GM18951 (cell line): Measurements from ENCODE around the gene SUPT3H.
"Not testable (repeated sequence)": the region's sequence is repeated elsewhere in the genome, so short reads cannot be mapped to it uniquely, and the experiment has no call there.

ENCODE experiments used
- POLR2A ChIP-seq: IDR thresholded peaks from 4 replicates; pipeline ENCODE4 v1.6.1; 2011; ENCODE audit warnings: mild to moderate bottlenecking; ENCODE audit not compliant: insufficient read length, insufficient read depth; ENCODE audit errors: extremely low read depth
- in situ Hi-C: fragments of 300-500 bp; cut with MboI; formaldehyde crosslinking; loops from one replicate; pipeline ENCODE4 v1.12.0; 2022; ENCODE audit warnings: low sequenced_read_pairs, mixed read lengths, inconsistent platforms; ENCODE audit not compliant: unreplicated experiment

Gene SUPT3H

DNA sequence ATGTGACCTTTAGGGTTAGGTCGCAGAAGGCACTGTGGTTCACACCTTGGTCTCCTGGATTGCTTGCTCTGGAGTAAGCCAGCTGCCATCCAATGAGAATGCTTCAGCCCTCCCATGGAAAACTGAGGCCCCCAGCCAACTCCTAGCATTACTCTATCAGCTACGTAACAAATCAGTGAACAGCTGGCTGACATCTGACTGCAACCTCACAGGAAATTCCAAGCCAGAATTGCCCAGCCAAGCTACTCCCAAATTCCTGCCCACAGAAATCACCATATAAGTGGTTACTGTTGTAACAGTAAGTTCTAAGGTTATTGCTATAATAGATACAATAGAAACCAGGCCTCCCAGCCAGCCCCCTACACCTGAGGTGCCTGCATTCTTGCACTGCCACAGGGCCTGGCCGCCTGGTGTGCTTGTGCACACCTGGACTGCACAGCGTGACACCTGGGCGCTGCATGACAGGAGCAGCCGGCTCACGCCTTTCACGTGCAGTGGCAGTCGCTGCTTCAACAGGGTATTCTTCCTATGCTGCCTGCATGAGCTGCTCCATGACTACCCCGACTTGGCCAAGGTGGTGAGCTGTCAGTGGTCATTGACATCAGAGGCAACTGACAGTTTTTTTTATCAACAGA lies 479.3 kb downstream of the SUPT3H start:
- no peak for TF ChIP-seq POLR2A
- in situ Hi-C loops: no loop called here

DNA sequence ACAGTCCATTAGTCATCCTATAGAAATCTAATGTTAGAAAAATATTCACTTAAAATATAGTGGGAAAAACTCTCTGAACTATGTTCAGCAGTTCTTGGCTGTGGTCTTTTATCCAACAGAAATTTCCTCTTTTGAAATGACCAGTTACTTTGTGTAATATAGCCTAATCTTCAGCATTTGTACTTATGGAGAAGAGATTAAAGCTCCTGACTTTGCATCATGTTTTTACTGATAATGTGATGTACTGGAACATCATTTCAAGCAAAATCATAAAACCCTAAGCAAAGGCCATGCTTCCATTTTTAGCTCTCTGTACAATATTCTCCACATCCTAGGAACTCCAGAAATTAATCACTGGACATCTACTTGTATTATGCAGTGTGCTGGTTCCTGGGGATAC lies 480.4 kb downstream of the SUPT3H start:
- no peak for TF ChIP-seq POLR2A
- in situ Hi-C loops: no loop called here

DNA sequence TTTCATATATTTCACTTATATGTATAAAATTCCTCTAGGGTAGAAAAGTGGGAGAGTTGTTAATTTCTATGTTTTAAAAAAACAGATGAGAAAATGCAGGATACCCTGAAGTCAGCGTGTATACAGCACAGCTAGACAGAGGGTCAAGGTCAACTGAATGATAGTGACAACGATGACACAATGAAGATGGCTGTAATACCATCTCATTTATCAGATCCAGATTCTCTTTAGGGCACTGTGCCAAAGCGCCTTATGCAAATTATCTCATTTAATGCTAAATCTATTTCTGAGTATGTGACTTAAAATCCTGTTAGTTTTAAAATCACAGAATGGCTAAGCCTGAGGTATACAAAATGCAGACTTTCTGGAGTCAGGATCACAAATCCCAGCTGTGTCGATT lies 481.0 kb downstream of the SUPT3H start:
- no peak for TF ChIP-seq POLR2A
- in situ Hi-C loops: no loop called here

DNA sequence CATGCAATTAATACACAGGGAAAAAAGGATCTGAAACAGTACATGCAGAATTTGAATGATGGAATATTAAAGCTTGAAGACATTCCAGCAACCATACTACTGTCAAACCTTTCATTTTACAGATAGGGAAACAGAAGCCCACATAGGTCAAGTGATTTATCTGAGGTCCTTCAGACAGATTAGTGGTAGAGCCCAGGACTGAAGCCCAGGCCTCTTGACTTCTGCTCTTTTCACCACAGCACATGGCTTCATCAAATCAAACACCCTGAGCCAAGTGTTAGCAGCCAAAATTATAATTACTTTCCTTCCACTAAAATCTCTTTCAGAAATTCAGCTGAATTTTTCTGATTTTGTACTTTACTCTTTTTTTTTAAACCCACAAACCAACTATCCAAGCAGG lies 485.2 kb downstream of the SUPT3H start:
- in situ Hi-C loops: no loop called here
- no peak for TF ChIP-seq POLR2A

DNA sequence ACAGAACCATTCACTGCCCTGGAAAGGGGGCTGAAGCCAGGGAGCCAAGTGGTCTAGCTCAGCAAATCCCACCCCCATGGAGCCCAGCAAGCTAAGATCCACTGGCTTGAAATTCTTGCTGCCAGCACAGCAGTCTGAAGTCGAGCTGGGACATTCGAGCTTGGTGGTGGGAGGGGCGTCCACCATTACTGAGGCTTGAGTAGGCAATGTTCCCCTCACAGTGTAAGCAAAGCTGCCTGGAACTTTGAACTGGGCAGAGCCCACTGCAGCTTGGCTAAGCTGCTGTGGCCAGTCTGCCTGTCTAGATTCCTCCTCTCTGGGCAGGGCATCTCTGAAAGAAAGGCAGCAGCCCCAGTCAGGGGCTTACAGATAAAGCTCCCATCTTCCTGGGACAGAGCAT lies 498.7 kb downstream of the SUPT3H start:
- in situ Hi-C loops: not testable (repeated sequence)

DNA sequence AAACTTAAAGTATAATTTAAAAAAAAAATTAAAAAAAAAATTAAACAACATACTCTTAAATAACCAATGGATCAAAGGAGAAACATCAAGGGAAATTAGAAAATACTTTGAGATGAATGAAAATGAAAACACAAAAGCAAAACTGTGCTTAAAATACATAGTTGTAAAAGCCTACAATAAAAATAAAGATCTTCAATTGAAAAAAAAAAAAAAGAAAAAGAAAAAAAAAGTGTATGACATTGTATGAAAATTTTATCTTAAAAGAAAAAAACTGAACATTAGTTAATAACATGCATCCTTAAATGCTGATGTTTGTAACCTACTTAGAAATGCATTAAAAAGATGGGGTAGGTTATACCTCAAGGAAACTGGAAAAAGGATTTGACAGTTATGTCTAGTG lies 501.1 kb downstream of the SUPT3H start:
- in situ Hi-C loops: not testable (repeated sequence)

DNA sequence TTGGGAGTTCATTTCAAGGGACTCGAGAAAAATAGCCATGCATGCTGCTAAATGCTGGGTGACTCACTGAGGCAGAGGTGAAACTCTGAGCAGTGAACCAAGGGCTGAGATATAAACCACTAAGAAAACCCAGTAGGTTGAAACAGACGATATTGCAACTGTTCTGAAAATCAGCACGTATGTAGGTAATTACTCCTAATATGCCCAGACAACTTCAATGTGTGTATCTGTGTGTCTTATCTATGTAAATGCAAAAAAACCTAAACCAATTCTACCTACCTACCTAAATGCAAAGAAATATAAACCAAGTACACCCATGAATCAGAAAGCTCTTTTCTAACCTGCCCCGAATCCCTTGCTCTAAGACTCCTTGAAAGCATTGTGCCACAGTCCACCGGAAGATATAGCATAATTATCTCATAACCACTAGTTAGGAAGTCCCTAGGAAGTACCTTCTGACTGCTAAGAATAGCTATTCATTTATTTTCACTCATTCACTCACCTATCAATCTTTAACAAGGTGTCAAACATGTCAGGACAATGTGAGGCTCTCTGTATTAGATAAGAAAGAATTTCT lies 508.3 kb downstream of the SUPT3H start:
- in situ Hi-C loops: no loop called here
- no peak for TF ChIP-seq POLR2A

DNA sequence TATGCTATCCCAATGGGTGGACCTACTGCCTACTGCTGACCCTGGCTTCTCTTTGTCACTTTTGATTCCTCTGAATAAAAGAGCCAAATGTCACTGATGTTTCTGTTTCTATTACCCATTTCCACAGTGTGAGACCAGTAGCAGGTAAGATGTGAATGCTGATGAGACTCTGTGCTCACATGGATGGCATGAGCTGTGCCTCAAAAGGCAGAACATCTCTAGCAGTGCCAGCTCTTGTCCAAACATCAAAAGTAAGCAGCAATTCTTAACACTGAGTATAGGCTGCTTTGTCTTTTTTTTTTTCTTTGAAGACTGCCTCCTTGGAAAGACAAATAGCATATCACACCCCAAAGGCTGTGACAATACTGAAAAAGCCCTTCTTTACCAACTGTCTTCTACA lies 508.8 kb downstream of the SUPT3H start:
- no peak for TF ChIP-seq POLR2A
- in situ Hi-C loops: no loop called here

DNA sequence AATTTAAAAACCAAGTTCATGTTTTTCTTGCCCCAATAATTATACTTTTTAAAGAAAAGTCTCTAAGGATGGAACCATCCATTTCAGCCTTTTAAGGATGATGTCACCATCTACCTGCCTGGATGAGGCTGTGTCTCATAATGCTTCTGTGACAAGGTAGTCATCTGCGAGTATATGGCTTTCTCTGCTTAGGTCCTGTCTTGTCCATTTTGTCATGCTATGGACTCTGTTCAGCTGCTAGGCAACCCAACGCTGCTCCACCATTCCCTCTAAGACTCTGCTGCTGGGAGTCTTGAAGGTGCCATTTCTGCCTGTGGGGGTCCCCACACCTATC lies 509.4 kb downstream of the SUPT3H start:
- in situ Hi-C loops: no loop called here
- TF ChIP-seq POLR2A: no peak

DNA sequence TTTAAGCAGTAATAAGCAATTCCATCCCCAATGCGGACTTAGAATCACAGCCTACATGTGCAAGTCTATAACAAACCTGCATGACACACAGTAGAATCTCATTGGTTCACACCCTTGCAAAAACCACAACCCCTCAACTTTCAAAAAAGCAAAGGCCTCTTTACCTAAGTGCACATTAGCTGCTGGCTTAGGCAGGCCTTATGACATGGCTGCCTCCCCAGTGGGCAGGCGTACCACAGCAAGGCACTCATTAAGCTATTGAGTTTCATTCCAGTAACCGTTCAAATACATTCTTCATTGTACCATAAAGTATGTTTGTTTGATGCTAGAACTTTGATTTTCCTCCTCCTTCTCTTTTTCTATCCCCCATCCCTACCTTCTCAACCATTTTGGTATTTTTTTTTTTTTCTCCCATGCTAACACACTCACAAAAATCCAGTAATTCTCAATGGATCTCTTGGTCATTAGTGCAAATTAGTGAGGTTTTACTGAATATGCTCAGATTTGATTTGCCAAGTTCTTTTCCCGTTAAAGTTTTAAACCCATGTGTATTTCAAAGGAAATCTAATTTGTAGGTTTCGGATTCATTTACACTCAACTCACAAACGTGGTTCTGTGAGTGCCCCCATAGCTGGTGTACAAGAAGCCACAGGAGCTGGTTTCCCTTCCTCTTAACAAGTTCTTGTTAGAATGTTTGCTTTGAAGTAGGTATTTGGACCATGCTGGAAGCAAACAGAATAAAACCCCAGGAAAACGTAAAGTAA lies 510.0 kb downstream of the SUPT3H start:
- in situ Hi-C loops: no loop called here
- TF ChIP-seq POLR2A: no peak

DNA sequence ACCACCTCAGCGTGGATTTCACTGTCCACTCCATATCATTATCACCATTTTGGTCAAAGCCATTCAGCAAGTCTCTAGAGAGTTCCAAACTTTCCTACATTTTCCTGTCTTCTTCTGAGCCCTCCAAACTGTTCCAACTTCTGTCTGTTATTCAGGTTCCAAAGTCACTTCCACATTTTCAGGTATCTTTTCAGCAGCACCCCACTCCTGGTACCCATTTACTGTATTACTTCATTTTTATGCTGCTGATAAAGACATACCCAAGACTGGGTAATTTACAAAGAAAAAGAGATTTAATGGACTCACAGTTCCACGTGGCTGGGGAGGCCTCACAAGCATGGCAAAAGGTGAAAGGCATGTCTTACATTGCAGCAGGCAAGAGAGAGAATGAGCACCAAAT lies 512.5 kb downstream of the SUPT3H start:
- in situ Hi-C loops: not testable (repeated sequence)

DNA sequence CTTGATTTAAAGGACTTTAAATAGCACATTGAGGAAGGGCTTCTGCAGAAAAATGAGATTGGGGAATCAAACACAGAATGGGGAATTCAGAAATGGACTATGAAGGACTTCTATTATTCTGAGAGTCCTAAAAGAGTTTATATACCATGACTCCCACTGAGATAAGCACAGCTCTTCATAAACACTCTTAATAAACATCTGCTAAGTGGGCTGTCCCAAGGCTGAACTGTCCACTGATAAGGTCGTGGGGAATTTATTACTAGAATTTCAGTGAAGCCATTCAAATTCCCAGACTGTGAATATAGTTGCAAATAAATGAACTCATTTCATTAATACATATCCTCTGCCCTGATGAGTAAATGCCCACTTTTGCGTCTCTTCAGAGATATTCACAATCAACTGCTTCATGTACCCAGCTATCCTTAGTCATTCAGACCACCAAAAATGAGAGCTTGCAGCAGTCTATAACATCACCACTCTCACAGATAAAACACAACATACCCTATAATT lies 517.8 kb downstream of the SUPT3H start:
- in situ Hi-C loops: no loop called here
- TF ChIP-seq POLR2A: no peak

DNA sequence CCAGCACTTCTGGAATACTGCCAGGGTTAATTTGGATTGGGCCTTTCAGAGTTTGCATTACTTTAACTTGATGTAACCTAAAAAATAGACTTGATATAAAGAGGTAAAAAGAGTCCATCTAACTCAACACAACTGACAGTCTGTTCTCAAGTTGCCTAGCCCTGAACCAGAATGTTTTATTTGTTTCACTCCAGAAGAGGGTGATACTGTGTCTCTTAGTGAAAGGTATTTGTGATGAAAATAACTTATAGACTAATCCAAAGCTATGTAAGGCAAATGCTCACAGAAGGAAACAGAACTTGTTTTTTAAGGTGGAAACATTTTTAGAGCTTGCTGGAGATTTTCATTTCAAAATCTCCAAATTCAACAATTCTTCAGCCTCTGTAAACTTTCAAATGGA lies 518.7 kb downstream of the SUPT3H start:
- in situ Hi-C loops: no loop called here
- TF ChIP-seq POLR2A: no peak

DNA sequence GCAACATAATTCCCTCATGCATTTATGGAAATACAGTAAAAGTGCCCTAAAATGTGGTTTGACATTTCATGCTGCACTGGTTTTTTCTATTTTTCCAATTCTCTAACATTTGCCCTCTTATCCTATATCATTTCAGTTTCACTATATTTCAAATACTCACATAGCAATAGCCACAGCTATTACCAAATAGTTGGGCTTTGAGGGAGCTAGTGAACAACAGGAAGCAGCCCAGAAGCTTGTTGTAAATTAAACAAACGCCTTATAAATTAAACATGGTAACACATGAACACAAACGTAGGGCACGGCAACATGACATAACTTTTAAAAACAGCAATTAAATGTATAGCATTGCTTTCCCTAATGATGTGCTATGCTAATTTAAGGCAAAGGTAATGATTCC lies 521.3 kb downstream of the SUPT3H start:
- in situ Hi-C loops: no loop called here
- no peak for TF ChIP-seq POLR2A

DNA sequence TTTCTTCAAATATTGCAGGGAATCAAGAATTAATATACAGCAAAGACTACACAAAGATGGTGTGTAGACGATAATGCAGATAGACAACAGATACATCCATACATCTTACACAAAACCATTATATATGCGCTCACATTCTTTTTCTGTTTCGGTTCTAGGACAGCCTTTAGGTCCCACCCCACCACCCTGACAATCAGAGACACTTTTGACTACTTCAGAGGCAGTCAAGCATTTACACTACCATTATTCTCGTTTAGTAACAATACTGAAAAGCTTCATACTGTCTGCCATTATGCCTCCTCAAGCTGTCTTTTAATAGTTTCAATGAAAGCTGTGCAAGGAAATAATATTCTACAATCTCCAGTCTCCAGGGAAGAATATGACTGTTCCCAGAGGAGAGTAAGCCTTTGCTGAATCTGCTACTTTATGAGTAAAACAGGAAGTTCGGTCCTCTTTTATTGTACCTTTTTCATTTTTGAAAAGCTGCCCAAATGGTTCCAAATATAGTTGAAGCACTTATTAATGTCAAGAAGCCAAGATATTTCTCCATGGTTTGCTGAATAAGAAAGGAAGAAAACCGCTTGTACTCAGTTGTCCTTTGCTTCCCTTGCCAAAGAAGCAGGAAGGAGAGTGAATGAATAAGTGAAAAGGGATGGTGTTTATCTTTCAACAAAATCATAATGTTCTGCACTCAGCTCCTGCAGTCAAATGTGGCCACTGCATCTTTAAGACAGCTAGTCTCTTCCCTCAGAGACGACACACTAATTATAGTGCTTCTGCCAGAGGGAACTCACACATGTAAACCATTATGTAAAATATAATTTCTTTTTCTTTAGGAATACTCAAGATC lies 521.9 kb downstream of the SUPT3H start:
- in situ Hi-C loops: no loop called here
- TF ChIP-seq POLR2A: no peak
